GM23338 (cell line): ENCODE measurements around the gene SHANK2. TPM values are rescaled to one million over a fixed set of nuclear protein-coding genes. Genes with fewer than 3 reads are reported as not detected.

Source experiments
- ATAC-seq: fragments of 200-7000 bp; cut with Tn5 transposase; 3 replicates; pipeline ENCODE4 v1.9.1; 2020
- DNase-seq: peaks from one replicate; pipeline ENCODE4 v3.0.0-alpha.2; 2015; ENCODE audit warnings: low spot score
- H2AFZ ChIP-seq: fragments of 200-600 bp; sonication (generic); 2 replicates; pipeline ENCODE4 v1.8.0; 2016; ENCODE audit warnings: antibody characterized with exemption, mild to moderate bottlenecking, moderate library complexity
- H3F3A ChIP-seq: fragments of 200-600 bp; sonication (generic); replicated peaks from 2 replicates; pipeline ENCODE4 v1.8.0; 2017; ENCODE audit warnings: antibody characterized with exemption, mixed run types, low read depth
- H3K27ac ChIP-seq: fragments of 200-600 bp; sonication (generic); 2 replicates; pipeline ENCODE4 v1.6.1; 2016; ENCODE audit warnings: low read depth
- H3K27me3 ChIP-seq: fragments of 200-600 bp; sonication (generic); 2 replicates; pipeline ENCODE4 v1.8.0; 2016; ENCODE audit warnings: mild to moderate bottlenecking, mixed run types, moderate library complexity; ENCODE audit not compliant: insufficient read depth
- H3K36me3 ChIP-seq: fragments of 200-600 bp; sonication (generic); 2 replicates; pipeline ENCODE4 v1.8.0; 2016; ENCODE audit warnings: mild to moderate bottlenecking; ENCODE audit not compliant: insufficient read depth
- H3K4me1 ChIP-seq: fragments of 200-600 bp; sonication (generic); 2 replicates; pipeline ENCODE4 v1.8.0; 2016; ENCODE audit warnings: mild to moderate bottlenecking, moderate library complexity; ENCODE audit not compliant: insufficient read depth
- H3K4me2 ChIP-seq: fragments of 200-600 bp; sonication (generic); 2 replicates; pipeline ENCODE4 v1.7.1; 2017; ENCODE audit warnings: mixed run types
- H3K4me3 ChIP-seq: fragments of 200-600 bp; sonication (generic); 2 replicates; pipeline ENCODE4 v1.6.1; 2016; ENCODE audit warnings: mixed run types
- H3K79me2 ChIP-seq: fragments of 200-600 bp; sonication (generic); replicated peaks from 2 replicates; pipeline ENCODE4 v1.8.0; 2017; ENCODE audit warnings: mild to moderate bottlenecking; ENCODE audit not compliant: insufficient read depth
- H3K9me2 ChIP-seq: fragments of 200-600 bp; sonication (generic); 2 replicates; pipeline ENCODE4 v1.8.0; 2017; ENCODE audit not compliant: insufficient read depth
- H4K20me1 ChIP-seq: fragments of 200-600 bp; sonication (generic); replicated peaks from 2 replicates; pipeline ENCODE4 v1.8.0; 2017; ENCODE audit warnings: mild to moderate bottlenecking; ENCODE audit not compliant: insufficient read depth
- H3K27ac Mint-ChIP-seq: 2 replicates; pipeline ENCODE4 v1.8.0; 2020; ENCODE audit warnings: inconsistent platforms, mild to moderate bottlenecking, moderate library complexity, mixed read lengths
- H3K27me3 Mint-ChIP-seq: 3 replicates; pipeline ENCODE4 v1.8.0; 2022; ENCODE audit warnings: low read depth, mild to moderate bottlenecking, moderate library complexity, mixed read lengths, inconsistent platforms; ENCODE audit not compliant: insufficient read depth, poor library complexity
- H3K36me3 Mint-ChIP-seq: 3 replicates; pipeline ENCODE4 v1.8.0; 2021; ENCODE audit warnings: low read depth, mild to moderate bottlenecking, inconsistent platforms, moderate library complexity, mixed read lengths
- H3K4me1 Mint-ChIP-seq: 3 replicates; pipeline ENCODE4 v1.8.0; 2020; ENCODE audit warnings: mild to moderate bottlenecking, inconsistent platforms, mixed read lengths
- H3K4me3 Mint-ChIP-seq: 3 replicates; pipeline ENCODE4 v1.8.0; 2021; ENCODE audit warnings: moderate library complexity, mild to moderate bottlenecking, inconsistent platforms, mixed read lengths
- H3K9me3 Mint-ChIP-seq: 3 replicates; pipeline ENCODE4 v1.8.0; 2020; ENCODE audit warnings: moderate library complexity, mild to moderate bottlenecking, inconsistent platforms, mixed read lengths
- CREB1 ChIP-seq: fragments of 250-450 bp; sonication (Bioruptor Pico); IDR thresholded peaks from 2 replicates; pipeline ENCODE4 v1.5.0; 2020; ENCODE audit warnings: low read depth, mild to moderate bottlenecking, moderate library complexity
- JUNB ChIP-seq: IDR thresholded peaks from one replicate; pipeline ENCODE4 v1.6.1; 2016; ENCODE audit warnings: antibody characterized with exemption; ENCODE audit not compliant: unreplicated experiment
- NANOG ChIP-seq: IDR thresholded peaks from 2 replicates; pipeline ENCODE4 v1.6.1; 2016; ENCODE audit warnings: antibody characterized with exemption, borderline replicate concordance
- POLR2AphosphoS5 ChIP-seq: IDR thresholded peaks from 2 replicates; pipeline ENCODE4 v1.6.1; 2016; ENCODE audit warnings: antibody characterized with exemption, low read depth
- ZNF462 ChIP-seq: fragments of 250-450 bp; sonication (Bioruptor Pico); IDR thresholded peaks from 2 replicates; pipeline ENCODE4 v1.5.0; 2020; ENCODE audit warnings: mild to moderate bottlenecking, moderate library complexity
- polyA plus RNA-seq: library from polyadenylated mRNA; unstranded; fragments of >200 nt; fragmentation: Nextera tagmentation; extraction: Ambion mirVana; gene quantifications from 2 replicates; pipeline ENCODE4 v1.2.1, GENCODE V29; 2016
- total RNA-seq: library from RNA; depleted of rRNA; stranded (reverse); fragments of >200 nt; shearing (Covaris generic); gene quantifications from 2 replicates; pipeline ENCODE4 v1.2.3, GENCODE V29; 2014
- TF ChIP-seq, protein P1 (sequence below), 2 experiments: fragments of 200-600 bp in 1 of 2; sonication (generic) in 1 of 2; conservative IDR thresholded peaks; 2 replicates each; pipeline versions ENCODE4 v1.5.1 to v1.6.1; 2016 to 2017; ENCODE audit warnings: antibody characterized with exemption in 2 of 2, low read depth in 2 of 2, mild to moderate bottlenecking in 2 of 2, moderate library complexity in 1 of 2
- TF ChIP-seq, protein P2 (sequence below): IDR thresholded peaks from 2 replicates; pipeline ENCODE4 v1.6.1; 2016; ENCODE audit warnings: antibody characterized with exemption

SHANK2 gene
- total and polyA plus RNA-seq, 2 experiments from 2014 or later = 22.0 to 81.4 TPM

DNA sequence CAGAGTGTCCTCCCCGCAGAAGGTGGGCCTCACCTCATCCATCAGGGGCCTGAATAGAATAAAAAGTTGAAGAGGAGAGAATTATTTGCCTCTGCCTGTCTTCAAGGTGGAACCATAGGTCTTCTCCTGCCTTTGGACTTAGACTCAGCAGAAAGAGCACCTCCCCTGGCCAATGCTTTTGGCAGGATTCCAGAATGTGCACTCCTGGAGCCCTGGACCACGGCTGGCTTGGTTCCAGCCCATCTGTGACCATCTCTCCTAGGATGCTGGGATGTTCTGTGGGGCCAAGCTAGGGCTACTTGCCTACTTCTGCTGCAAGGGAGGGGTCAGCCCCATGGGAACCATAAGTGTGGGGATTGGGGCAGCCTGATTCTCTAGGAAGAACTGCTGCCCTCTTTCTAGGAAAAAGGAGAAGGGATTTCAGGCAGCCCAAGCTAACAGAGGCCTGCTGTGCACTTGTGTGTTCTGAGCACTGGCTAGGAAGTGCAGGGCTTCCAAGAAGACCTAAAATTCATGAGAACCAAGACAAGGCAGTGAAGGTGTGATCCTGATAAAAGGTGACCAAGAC, 32.2 kb upstream of the SHANK2 start:
- no peaks in the 10 kb centered on the region for H3F3A ChIP-seq
- DNase-seq = no peak
- no peaks in the 10 kb centered on the region for H3K9me2 ChIP-seq
- no peak overlapping the region for H3K4me2 ChIP-seq
- Mint-ChIP-seq H3K9me3 (peaks cover 10% of the 10 kb centered on the region; the same call in 2 of the 3 replicates), H3K4me3 (no peak overlapping the region), H3K36me3 (no peaks in the 10 kb centered on the region), H3K27me3 (peaks cover 7% of the 10 kb centered on the region), H3K27ac (no peak overlapping the region), H3K4me1 (peaks cover 19% of the 10 kb centered on the region)
- peaks cover 4% of the 10 kb centered on the region; the same call in 1 of the 2 replicates for H3K4me1 ChIP-seq
- H4K20me1 ChIP-seq = no peaks in the 10 kb centered on the region
- TF ChIP-seq POLR2AphosphoS5 (no peak), JUNB (no peak)
- H3K36me3 ChIP-seq = no peaks in the 10 kb centered on the region
- no peak for ATAC-seq
- H2AFZ ChIP-seq = no peak overlapping the region
- H3K27me3 ChIP-seq = no peaks in the 10 kb centered on the region
- H3K27ac ChIP-seq = no peak overlapping the region
- H3K79me2 ChIP-seq = no peaks in the 10 kb centered on the region
- no peak overlapping the region for H3K4me3 ChIP-seq

DNA sequence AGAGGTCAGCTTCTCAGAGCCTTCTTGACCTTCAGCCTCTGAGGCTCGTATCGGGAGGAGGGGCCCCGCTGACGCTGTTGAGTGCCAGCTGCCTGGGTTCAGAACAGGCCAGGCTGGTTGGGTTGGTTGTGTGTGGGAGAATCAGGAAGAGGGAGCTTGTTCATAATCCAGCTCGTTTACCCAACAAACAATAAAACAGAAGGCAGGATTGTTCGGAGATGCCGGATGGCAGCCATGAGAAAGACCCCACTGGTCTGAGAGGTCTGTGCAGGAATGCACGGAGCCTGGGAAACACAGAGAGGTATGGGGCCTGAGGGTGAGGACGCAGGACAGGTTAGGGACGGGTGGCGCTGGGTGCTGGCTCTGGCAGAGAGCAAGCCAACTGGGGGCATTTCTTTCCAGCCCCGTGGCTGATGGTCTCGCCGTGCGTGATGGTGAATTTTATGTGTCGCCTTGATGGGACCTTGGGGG, 31.6 kb upstream of the SHANK2 start:
- TF ChIP-seq, protein P1, sequence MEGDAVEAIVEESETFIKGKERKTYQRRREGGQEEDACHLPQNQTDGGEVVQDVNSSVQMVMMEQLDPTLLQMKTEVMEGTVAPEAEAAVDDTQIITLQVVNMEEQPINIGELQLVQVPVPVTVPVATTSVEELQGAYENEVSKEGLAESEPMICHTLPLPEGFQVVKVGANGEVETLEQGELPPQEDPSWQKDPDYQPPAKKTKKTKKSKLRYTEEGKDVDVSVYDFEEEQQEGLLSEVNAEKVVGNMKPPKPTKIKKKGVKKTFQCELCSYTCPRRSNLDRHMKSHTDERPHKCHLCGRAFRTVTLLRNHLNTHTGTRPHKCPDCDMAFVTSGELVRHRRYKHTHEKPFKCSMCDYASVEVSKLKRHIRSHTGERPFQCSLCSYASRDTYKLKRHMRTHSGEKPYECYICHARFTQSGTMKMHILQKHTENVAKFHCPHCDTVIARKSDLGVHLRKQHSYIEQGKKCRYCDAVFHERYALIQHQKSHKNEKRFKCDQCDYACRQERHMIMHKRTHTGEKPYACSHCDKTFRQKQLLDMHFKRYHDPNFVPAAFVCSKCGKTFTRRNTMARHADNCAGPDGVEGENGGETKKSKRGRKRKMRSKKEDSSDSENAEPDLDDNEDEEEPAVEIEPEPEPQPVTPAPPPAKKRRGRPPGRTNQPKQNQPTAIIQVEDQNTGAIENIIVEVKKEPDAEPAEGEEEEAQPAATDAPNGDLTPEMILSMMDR (conservative IDR thresholded peaks at IDR 0.05; ENCODE audit: low read depth in 2 of 2) = no peak
- TF ChIP-seq, protein P2, sequence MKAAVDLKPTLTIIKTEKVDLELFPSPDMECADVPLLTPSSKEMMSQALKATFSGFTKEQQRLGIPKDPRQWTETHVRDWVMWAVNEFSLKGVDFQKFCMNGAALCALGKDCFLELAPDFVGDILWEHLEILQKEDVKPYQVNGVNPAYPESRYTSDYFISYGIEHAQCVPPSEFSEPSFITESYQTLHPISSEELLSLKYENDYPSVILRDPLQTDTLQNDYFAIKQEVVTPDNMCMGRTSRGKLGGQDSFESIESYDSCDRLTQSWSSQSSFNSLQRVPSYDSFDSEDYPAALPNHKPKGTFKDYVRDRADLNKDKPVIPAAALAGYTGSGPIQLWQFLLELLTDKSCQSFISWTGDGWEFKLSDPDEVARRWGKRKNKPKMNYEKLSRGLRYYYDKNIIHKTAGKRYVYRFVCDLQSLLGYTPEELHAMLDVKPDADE = no peak
- TF ChIP-seq NANOG (no peak), CREB1 (CRISPR knock-in tag) (no peak), ZNF462 (CRISPR knock-in tag) (no peak)
- no peak overlapping the region for H3K4me2 ChIP-seq
- peaks cover 4% of the 10 kb centered on the region; the same call in 2 of the 3 replicates for H3K9me3 Mint-ChIP-seq
- no peaks in the 10 kb centered on the region for H3K27me3 ChIP-seq
- H3K79me2 ChIP-seq = no peaks in the 10 kb centered on the region
- no peak for ATAC-seq
- no peak overlapping the region for H2AFZ ChIP-seq
- H3K27ac Mint-ChIP-seq = no peak overlapping the region
- H3K27me3 Mint-ChIP-seq = peaks cover 7% of the 10 kb centered on the region
- H3K4me3 ChIP-seq = no peak overlapping the region
- H3K4me1 Mint-ChIP-seq = peaks cover 21% of the 10 kb centered on the region
- no peaks in the 10 kb centered on the region for H4K20me1 ChIP-seq
- no peaks in the 10 kb centered on the region for H3K9me2 ChIP-seq
- no peaks in the 10 kb centered on the region for H3F3A ChIP-seq
- H3K4me1 ChIP-seq = peaks cover 4% of the 10 kb centered on the region; the same call in 1 of the 2 replicates
- H3K4me3 Mint-ChIP-seq = no peak overlapping the region
- H3K27ac ChIP-seq = no peak overlapping the region
- H3K36me3 ChIP-seq = no peaks in the 10 kb centered on the region
- no peaks in the 10 kb centered on the region for H3K36me3 Mint-ChIP-seq
- no peak for DNase-seq
